Sigmoid colon (tissue), 7 donors: ENCODE data around the gene CBFA2T3. TPM values are rescaled to one million over a fixed set of nuclear protein-coding genes. Genes with fewer than 3 reads are reported as not detected.

ENCODE experiments used
- DNase-seq: peaks from one replicate; pipeline ENCODE4 v3.0.0-alpha.2; 2019
- H3K27ac ChIP-seq, 4 donors: fragments of 200-600 bp; sonication (generic); one replicate each; pipeline ENCODE4 v1.5.1; 2016 to 2019; ENCODE audit warnings: mild to moderate bottlenecking in 1 of 4
- H3K27me3 ChIP-seq, 3 donors: fragments of 200-600 bp; sonication (generic); one replicate each; pipeline ENCODE4 v1.5.1; 2019; ENCODE audit warnings: mild to moderate bottlenecking in 1 of 3
- H3K36me3 ChIP-seq, 4 donors: fragments of 200-600 bp; sonication (generic); one replicate each; pipeline ENCODE4 v1.5.1; 2016 to 2019
- H3K4me1 ChIP-seq, 4 donors: fragments of 200-600 bp; sonication (generic); one replicate each; pipeline ENCODE4 v1.5.1; 2017 to 2019
- H3K4me3 ChIP-seq, 4 donors: fragments of 200-600 bp; sonication (generic); one replicate each; pipeline ENCODE4 v1.5.1; 2017 to 2019; ENCODE audit warnings: mild to moderate bottlenecking in 2 of 4, moderate library complexity in 1 of 4
- H3K9me3 ChIP-seq, 4 donors: fragments of 200-600 bp in 3 of 4; sonication (generic) in 3 of 4; one replicate each; pipeline versions ENCODE4 v1.5.1 to v1.6.1; 2013 to 2019
- CTCF ChIP-seq, 4 experiments: fragments of 450-650 bp in 3 of 4; fragments of 200-600 bp in 1 of 4; IDR thresholded peaks; one replicate each; pipeline ENCODE4 v1.5.1; 2016 to 2019; ENCODE audit warnings: antibody characterized with exemption in 4 of 4, mild to moderate bottlenecking in 3 of 4, moderate library complexity in 2 of 4
- EP300 ChIP-seq, 4 donors: sonication (generic); formaldehyde crosslinking; IDR thresholded peaks; one replicate each; pipeline ENCODE4 v1.6.1; 2017; ENCODE audit warnings: antibody characterized with exemption in 4 of 4
- POLR2A ChIP-seq, 2 donors: fragments of 450-650 bp; IDR thresholded peaks; one replicate each; pipeline ENCODE4 v1.6.1; 2016; ENCODE audit warnings: antibody characterized with exemption in 2 of 2, mild to moderate bottlenecking in 2 of 2, moderate library complexity in 2 of 2
- POLR2AphosphoS5 ChIP-seq, 4 donors: sonication (generic); formaldehyde crosslinking; IDR thresholded peaks; one replicate each; pipeline ENCODE4 v1.6.1; 2017; ENCODE audit warnings: antibody characterized with exemption in 4 of 4
- WGBS, 2 donors: extraction: QIAGEN DNeasy Blood & Tissue Kit; methylation state at CpG; one replicate each; pipeline ENCODE4 v1.1.7; 2013; 5-methylcytosine and 5-hydroxymethylcytosine counted together
- intact Hi-C: fragments of 100-400 bp; cut with DNase I; formaldehyde crosslinking; loops from one replicate; pipeline ENCODE4 v1.15.1; 2023
- polyA plus RNA-seq, 3 donors: library from polyadenylated mRNA; stranded (reverse); fragments of 200-250 nt; gene quantifications; one replicate each; pipeline ENCODE4 v1.2.3, GENCODE V29; 2013
- total RNA-seq, 4 donors: library from RNA; depleted of rRNA; stranded (reverse); fragments of >200 nt; gene quantifications; one replicate each; pipeline ENCODE4 v1.1.0, GENCODE V29; 2016
- donor health status: healthy with polysubstance abuse.
- donor health status: Bipolar disorder and iron deficiency.
- donor health status: healthy.

Gene CBFA2T3
- total and polyA plus RNA-seq, 7 donors, result 0.95 to 26.8 (median 4.3) TPM

- WGBS, 2 donors, result 39 to 72% methylated on average over 21 of the region's 21 CpGs
- no peak overlapping the region for H3K4me3 ChIP-seq
- intact Hi-C loops, result no loop called here
- no peak overlapping the region for H3K27ac ChIP-seq
- H3K9me3 ChIP-seq, result no peaks in the 10 kb centered on the region
- peaks cover 0 to 13% (median 11%) of the 10 kb centered on the region in 4 donors for H3K4me1 ChIP-seq
- DNase-seq, result no peak
- H3K27me3 ChIP-seq, result peaks cover 0 to 65% (median 28%) of the 10 kb centered on the region in 3 donors
- H3K36me3 ChIP-seq, result no peaks in the 10 kb centered on the region
- TF ChIP-seq POLR2A (IDR thresholded peaks at IDR 0.05), result no peak
- no peak for TF ChIP-seq EP300 (IDR thresholded peaks at IDR 0.05)
- TF ChIP-seq POLR2AphosphoS5 (IDR thresholded peaks at IDR 0.05), result no peak
- no peak for TF ChIP-seq CTCF (IDR thresholded peaks at IDR 0.05)
These were observed 45.1 kb downstream of the CBFA2T3 start for GRCh38 chr16:88931936-88932335.

DNA sequence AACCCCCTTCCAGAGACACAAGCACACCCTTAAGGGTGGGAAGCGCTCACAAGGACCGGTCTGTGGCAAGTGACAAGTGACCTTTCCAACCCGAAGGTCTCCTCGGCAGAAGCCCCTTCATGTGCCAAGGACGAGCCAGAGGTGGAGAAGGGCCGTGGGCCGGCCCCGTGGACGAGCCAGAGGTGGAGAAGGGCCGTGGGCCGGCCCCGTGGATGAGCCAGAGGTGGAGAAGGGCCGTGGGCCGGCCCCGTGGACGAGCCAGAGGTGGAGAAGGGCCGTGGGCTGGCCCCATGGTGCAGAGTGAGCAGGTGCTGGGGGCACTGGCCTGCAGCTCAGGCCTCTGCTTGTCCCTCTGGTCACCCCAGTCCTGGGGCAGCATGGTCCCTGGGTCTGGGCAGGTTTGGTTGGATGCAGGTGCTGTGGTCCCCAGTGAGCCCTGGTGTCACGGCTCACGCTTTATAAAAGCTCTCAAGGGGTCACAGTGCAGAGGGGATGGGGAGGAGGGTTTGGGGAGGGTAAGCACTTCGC is 45.6 kb downstream of the CBFA2T3 start:
- 82 to 91% methylated on average over 20 of the region's 20 CpGs for WGBS, 2 donors
- Histone ChIP-seq H3K9me3 (no peaks in the 10 kb centered on the region), H3K36me3 (no peaks in the 10 kb centered on the region), H3K4me3 (no peak overlapping the region), H3K4me1 (peaks cover 0 to 8% (median 6%) of the 10 kb centered on the region in 4 donors), H3K27ac (no peak overlapping the region), H3K27me3 (peaks cover 3 to 66% (median 29%) of the 10 kb centered on the region in 3 donors)
- DNase-seq, result no peak
- TF ChIP-seq POLR2A (IDR thresholded peaks at IDR 0.05) (no peak), POLR2AphosphoS5 (IDR thresholded peaks at IDR 0.05) (no peak), EP300 (IDR thresholded peaks at IDR 0.05) (no peak), CTCF (IDR thresholded peaks at IDR 0.05) (no peak)
- intact Hi-C loops, result no loop called here

DNA sequence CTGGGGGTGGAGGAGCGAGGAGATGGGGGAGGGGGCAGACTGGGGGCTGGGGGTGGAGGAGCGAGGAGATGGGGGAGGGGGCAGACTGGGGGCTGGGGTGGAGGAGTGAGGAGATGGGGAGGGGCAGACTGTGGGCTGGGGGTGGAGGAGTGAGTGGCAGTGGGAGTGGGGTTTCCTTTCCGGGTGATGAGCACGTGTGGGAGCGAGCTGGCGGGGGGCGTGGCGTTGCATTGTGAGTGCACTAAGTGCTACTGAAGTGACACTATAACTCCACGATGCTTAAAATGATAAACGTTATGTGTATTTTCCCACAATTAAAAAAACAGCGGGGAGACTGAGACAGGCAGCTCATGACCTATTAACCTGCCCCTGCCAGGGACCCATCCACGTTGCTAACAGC is 46.3 kb downstream of the CBFA2T3 start:
- no peak for DNase-seq
- peaks cover 3 to 65% (median 31%) of the 10 kb centered on the region in 3 donors for H3K27me3 ChIP-seq

GRCh38 chr16:88929091-88929445 is 47.9 kb downstream of the CBFA2T3 start:
- H3K9me3 ChIP-seq, result no peaks in the 10 kb centered on the region
- H3K4me3 ChIP-seq, result no peak overlapping the region
- peaks cover 3 to 70% (median 22%) of the 10 kb centered on the region in 3 donors for H3K27me3 ChIP-seq
- H3K27ac ChIP-seq, result no peak overlapping the region
- DNase-seq, result no peak
- H3K4me1 ChIP-seq, result peaks cover 0 to 8% (median 2%) of the 10 kb centered on the region in 4 donors
- intact Hi-C loops, result no loop called here
- WGBS, 2 donors, result 18 to 67% methylated on average over 14 of the region's 14 CpGs
- TF ChIP-seq CTCF (IDR thresholded peaks at IDR 0.05), result no peak
- no peak for TF ChIP-seq POLR2A (IDR thresholded peaks at IDR 0.05)
- no peak for TF ChIP-seq POLR2AphosphoS5 (IDR thresholded peaks at IDR 0.05)
- no peak for TF ChIP-seq EP300 (IDR thresholded peaks at IDR 0.05)
- no peaks in the 10 kb centered on the region for H3K36me3 ChIP-seq

More for the DNA sequence above, 46.3 kb downstream of the CBFA2T3 start:
- Histone ChIP-seq H3K4me3 (no peak overlapping the region), H3K27ac (no peak overlapping the region), H3K36me3 (no peaks in the 10 kb centered on the region), H3K9me3 (no peaks in the 10 kb centered on the region), H3K4me1 (peaks cover 0 to under 1% (median under 1%) of the 10 kb centered on the region in 4 donors)
- intact Hi-C loops, result no loop called here
- TF ChIP-seq EP300 (IDR thresholded peaks at IDR 0.05) (no peak), POLR2A (IDR thresholded peaks at IDR 0.05) (no peak), POLR2AphosphoS5 (IDR thresholded peaks at IDR 0.05) (no peak), CTCF (IDR thresholded peaks at IDR 0.05) (no peak)
- 69 to 77% methylated on average over 12 of the region's 12 CpGs for WGBS, 2 donors
